Endothelial cell of umbilical vein (primary cell): ENCODE results near the gene LRP1B. TPM values are rescaled to one million over a fixed set of nuclear protein-coding genes. Genes with fewer than 3 reads are reported as not detected.

ENCODE experiments used
- BruUV-seq: library from RNA; stranded (reverse); fragments of 400-500 nt; replicated peaks from 2 replicates; lab custom pipeline; 2021; lab: Mats Ljungman, UMichigan
- CTCF ChIA-PET: fragments of 300-600, 350-600 bp; sonication (Branson Sonifier 250); formaldehyde crosslinking; loops from one replicate; lab custom pipeline; 2021; ENCODE audit warnings: antibody characterized with exemption, inconsistent platforms; lab: Charles Lee
- POLR2A ChIA-PET: fragments of 300-600, 350-600 bp; sonication (Branson Sonifier 250); formaldehyde crosslinking; loops from one replicate; lab custom pipeline; 2021; ENCODE audit warnings: antibody characterized with exemption, inconsistent platforms; lab: Charles Lee
- DNase-seq: peaks from one replicate; pipeline ENCODE4 v3.0.0-alpha.2; 2011; ENCODE audit warnings: low read depth, low spot score
- FAIRE-seq: peaks from 2 replicates; lab custom pipeline; 2011; peaks lifted over from hg19 to GRCh38; lab: Jason Lieb, UNC
- H2AFZ ChIP-seq: 2 replicates; pipeline ENCODE4 v1.6.0; 2012; ENCODE audit warnings: low read depth, low read length, control low read depth, inconsistent platforms
- H3K27ac ChIP-seq: 2 replicates; pipeline ENCODE4 v1.5.1; 2011; ENCODE audit warnings: low read depth, mild to moderate bottlenecking, control low read depth, low read length, moderate library complexity; ENCODE audit not compliant: insufficient read depth
- H3K27me3 ChIP-seq, 2 experiments: 2 replicates each; pipeline versions ENCODE4 v1.6.0 to v1.6.1; 2011; ENCODE audit warnings: low read length in 2 of 2, mixed read lengths in 1 of 2; ENCODE audit not compliant: control insufficient read depth in 2 of 2, insufficient read depth in 2 of 2
- H3K36me3 ChIP-seq, 2 experiments: 2 replicates in 1 of 2; 3 replicates in 1 of 2; pipeline ENCODE4 v1.5.1; 2011; ENCODE audit warnings: low read length in 2 of 2, mild to moderate bottlenecking in 1 of 2, moderate library complexity in 1 of 2; ENCODE audit not compliant: control insufficient read depth in 2 of 2, insufficient read depth in 2 of 2; ENCODE audit errors: extremely low read depth in 1 of 2
- H3K4me1 ChIP-seq: 3 replicates; pipeline ENCODE4 v1.5.1; 2011; ENCODE audit warnings: mild to moderate bottlenecking, low read length; ENCODE audit not compliant: control insufficient read depth, insufficient read depth; ENCODE audit errors: extremely low read depth
- H3K4me2 ChIP-seq: 2 replicates; pipeline ENCODE4 v1.6.1; 2011; ENCODE audit warnings: low read length, control low read depth, mixed read lengths; ENCODE audit not compliant: insufficient read depth
- H3K4me3 ChIP-seq, 3 experiments: fragments of 200-600 bp in 1 of 3; sonication (generic), shearing (Covaris generic) in 1 of 3; replicated peaks in 1 of 3; 2 replicates each; pipeline ENCODE4 v1.5.1; 2011 to 2016; ENCODE audit warnings: control low read depth in 3 of 3, low read length in 3 of 3, mild to moderate bottlenecking in 2 of 3, inconsistent platforms in 1 of 3, low read depth in 1 of 3, moderate library complexity in 1 of 3; ENCODE audit not compliant: insufficient read depth in 1 of 3
- H3K79me2 ChIP-seq: 2 replicates; pipeline ENCODE4 v1.6.0; 2012; ENCODE audit warnings: low read length, inconsistent platforms; ENCODE audit not compliant: control insufficient read depth, insufficient read depth
- H3K9ac ChIP-seq: replicated peaks from 2 replicates; pipeline ENCODE3; 2011; ENCODE audit warnings: low read length, control low read depth; ENCODE audit not compliant: insufficient read depth; ENCODE audit errors: extremely low read depth
- H3K9me1 ChIP-seq: replicated peaks from 3 replicates; pipeline ENCODE4 v1.6.0; 2011; ENCODE audit warnings: mild to moderate bottlenecking, low read length; ENCODE audit not compliant: control insufficient read depth, insufficient read depth; ENCODE audit errors: extremely low read depth
- H3K9me3 ChIP-seq: replicated peaks from 2 replicates; pipeline ENCODE4 v1.5.1; 2012; ENCODE audit warnings: low read length, inconsistent platforms; ENCODE audit not compliant: control insufficient read depth, insufficient read depth
- H4K20me1 ChIP-seq: replicated peaks from 2 replicates; pipeline ENCODE3; 2011; ENCODE audit warnings: mild to moderate bottlenecking, low read length; ENCODE audit not compliant: control insufficient read depth, insufficient read depth; ENCODE audit errors: extremely low read depth
- EZH2 ChIP-seq: IDR thresholded peaks from 2 replicates; pipeline ENCODE4 v1.6.1; 2012; ENCODE audit warnings: borderline replicate concordance, low read depth, mild to moderate bottlenecking, moderate library complexity, low read length, inconsistent platforms; ENCODE audit not compliant: severe bottlenecking
- FOS ChIP-seq: IDR thresholded peaks from 2 replicates; pipeline ENCODE4 v1.6.1; 2011; ENCODE audit warnings: mild to moderate bottlenecking, low read length, moderate library complexity, borderline replicate concordance; ENCODE audit not compliant: insufficient read depth
- GATA2 ChIP-seq: IDR thresholded peaks from 2 replicates; pipeline ENCODE4 v1.7.0; 2011; ENCODE audit warnings: low read depth, mild to moderate bottlenecking, moderate library complexity, mixed read lengths, low read length; ENCODE audit not compliant: insufficient read length, insufficient read depth
- JUN ChIP-seq: IDR thresholded peaks from 2 replicates; pipeline ENCODE4 v1.6.1; 2011; ENCODE audit warnings: borderline replicate concordance, low read depth; ENCODE audit not compliant: insufficient read length, insufficient read depth
- MYC ChIP-seq: IDR thresholded peaks from one replicate; pipeline ENCODE4 v1.6.1; 2011; ENCODE audit warnings: mild to moderate bottlenecking, low read depth, low read length
- POLR2A ChIP-seq: IDR thresholded peaks from 2 replicates; pipeline ENCODE4 v1.6.1; 2012; ENCODE audit warnings: low read depth, mild to moderate bottlenecking, control low read depth, low read length
- POLR2AphosphoS5 ChIP-seq: IDR thresholded peaks from 2 replicates; pipeline ENCODE4 v1.6.1; 2012; ENCODE audit warnings: low read depth, mild to moderate bottlenecking, control low read depth, low read length, moderate library complexity; ENCODE audit not compliant: insufficient read depth
- dilution Hi-C: fragments of 300-500 bp; cut with MboI; formaldehyde crosslinking; loops from one replicate; pipeline ENCODE4 v1.15.0; 2019; ENCODE audit warnings: low sequenced_read_pairs; ENCODE audit not compliant: extremely low pct_ligation_motif_present
- intact Hi-C: fragments of 100-400 bp; cut with micrococcal nuclease; formaldehyde crosslinking; loops from one replicate; pipeline ENCODE4 v1.10.0; 2022
- polyA plus RNA-seq, 4 experiments: library from polyadenylated mRNA; depleted of rRNA in 3 of 4; stranded (reverse) in 3 of 4; unstranded in 1 of 4; fragments of >200 nt; gene quantifications; 2 replicates each; pipeline versions ENCODE4 v1.2.1 to v1.2.3, GENCODE V29; 2011 to 2012; ENCODE audit warnings: missing spikeins in 1 of 4
- total RNA-seq: library from RNA; stranded (reverse); gene quantifications from 2 replicates; pipeline ENCODE4 v1.2.3, GENCODE V29; 2021
- TF ChIP-seq, protein P1 (sequence below): IDR thresholded peaks from 2 replicates; pipeline ENCODE4 v1.6.1; 2011; ENCODE audit not compliant: insufficient read depth, insufficient read length
- TF ChIP-seq, protein P2 (sequence below), 2 donors: IDR thresholded peaks; 1 replicate in 1 of 2; 2 replicates in 1 of 2; pipeline ENCODE4 v1.5.1; 2011; ENCODE audit warnings: low read length in 2 of 2, mild to moderate bottlenecking in 2 of 2, moderate library complexity in 2 of 2, control low read depth in 1 of 2, inconsistent platforms in 1 of 2, low read depth in 1 of 2; ENCODE audit not compliant: insufficient read depth in 1 of 2; ENCODE audit errors: extremely low read depth in 1 of 2

The LRP1B gene
- total and polyA plus RNA-seq, 2 donors (not counting 3 experiments of a cell fraction or from before 2014, with no cell fraction given) = 0.03 to 0.07 TPM

DNA sequence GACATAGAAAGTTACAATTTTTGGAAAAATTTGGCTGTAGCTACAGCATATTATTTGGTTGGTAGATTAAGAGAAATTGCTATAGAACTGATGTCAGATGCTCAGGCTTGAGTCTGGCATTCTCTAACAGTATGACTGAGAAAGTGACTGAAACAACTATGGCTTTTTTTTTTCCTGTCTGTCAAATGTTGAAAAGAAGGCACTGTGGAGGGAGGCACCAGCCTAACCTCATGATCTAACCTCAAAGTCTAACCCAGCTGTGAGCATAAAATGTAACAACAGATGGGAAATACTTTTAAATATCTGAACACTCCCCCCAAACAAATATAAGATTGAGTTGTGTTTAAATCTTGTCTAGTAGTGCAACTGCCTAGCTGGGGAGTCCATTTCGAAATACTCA, 629.1 kb downstream of the LRP1B start:
- Histone ChIP-seq H3K36me3 (no peaks in the 10 kb centered on the region), H3K27me3 (no peaks in the 10 kb centered on the region), H3K9me3 (no peaks in the 10 kb centered on the region), H3K4me1 (no peaks in the 10 kb centered on the region), H3K9me1 (no peaks in the 10 kb centered on the region), H3K9ac (no peak overlapping the region), H3K4me3 (no peak overlapping the region), H3K4me2 (no peak overlapping the region), H4K20me1 (no peaks in the 10 kb centered on the region), H3K79me2 (no peaks in the 10 kb centered on the region), H3K27ac (no peak overlapping the region), H2AFZ (no peak overlapping the region)
- intact Hi-C loops (no loop called here), dilution Hi-C loops (no loop called here)
- ChIA-PET POLR2A (no interaction called here), CTCF (interaction anchor here (0.5 kb wide), 1 partner anchor 171 kb away, joined by 3 read pairs; no protein-coding TSS in a partner anchor)
- no TSS peak for BruUV-seq
- no peak for TF ChIP-seq POLR2A
- DNase-seq (no peak), FAIRE-seq (no peak)

DNA sequence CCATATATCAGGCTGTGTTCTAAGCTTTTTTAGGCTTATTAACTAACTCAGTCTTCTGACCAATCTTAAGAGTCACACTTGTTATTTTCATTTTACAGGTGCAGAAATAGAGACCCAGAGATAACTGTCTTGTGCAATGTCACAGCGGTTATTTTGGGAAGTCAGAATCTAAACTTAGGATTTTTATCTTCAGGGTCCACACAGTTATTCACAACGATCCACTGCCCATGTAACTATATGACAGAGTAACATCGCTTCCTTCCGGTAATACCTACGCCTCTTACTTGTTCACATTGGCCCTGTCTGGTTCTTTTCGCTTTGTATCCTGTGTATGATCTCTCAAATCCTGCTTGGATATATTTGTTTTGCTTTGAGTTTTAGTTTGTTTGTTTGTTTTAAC, 631.7 kb downstream of the LRP1B start:
- Histone ChIP-seq H3K79me2 (no peaks in the 10 kb centered on the region), H3K9me1 (no peaks in the 10 kb centered on the region), H3K9ac (no peak overlapping the region), H2AFZ (no peak overlapping the region), H3K4me3 (no peak overlapping the region), H3K4me2 (no peak overlapping the region), H4K20me1 (no peaks in the 10 kb centered on the region), H3K4me1 (no peaks in the 10 kb centered on the region), H3K27ac (no peak overlapping the region), H3K9me3 (no peaks in the 10 kb centered on the region), H3K27me3 (no peaks in the 10 kb centered on the region), H3K36me3 (no peaks in the 10 kb centered on the region)
- BruUV-seq = no TSS peak
- intact Hi-C loops = no loop called here
- ChIA-PET POLR2A (no interaction called here), CTCF (no interaction called here)
- TF ChIP-seq GATA2 (no peak), MYC (no peak), JUN (no peak), EZH2 (no peak), POLR2A (no peak), FOS (no peak), POLR2AphosphoS5 (no peak)
- TF ChIP-seq, protein P1, sequence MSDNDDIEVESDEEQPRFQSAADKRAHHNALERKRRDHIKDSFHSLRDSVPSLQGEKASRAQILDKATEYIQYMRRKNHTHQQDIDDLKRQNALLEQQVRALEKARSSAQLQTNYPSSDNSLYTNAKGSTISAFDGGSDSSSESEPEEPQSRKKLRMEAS = no peak
- TF ChIP-seq, protein P2, sequence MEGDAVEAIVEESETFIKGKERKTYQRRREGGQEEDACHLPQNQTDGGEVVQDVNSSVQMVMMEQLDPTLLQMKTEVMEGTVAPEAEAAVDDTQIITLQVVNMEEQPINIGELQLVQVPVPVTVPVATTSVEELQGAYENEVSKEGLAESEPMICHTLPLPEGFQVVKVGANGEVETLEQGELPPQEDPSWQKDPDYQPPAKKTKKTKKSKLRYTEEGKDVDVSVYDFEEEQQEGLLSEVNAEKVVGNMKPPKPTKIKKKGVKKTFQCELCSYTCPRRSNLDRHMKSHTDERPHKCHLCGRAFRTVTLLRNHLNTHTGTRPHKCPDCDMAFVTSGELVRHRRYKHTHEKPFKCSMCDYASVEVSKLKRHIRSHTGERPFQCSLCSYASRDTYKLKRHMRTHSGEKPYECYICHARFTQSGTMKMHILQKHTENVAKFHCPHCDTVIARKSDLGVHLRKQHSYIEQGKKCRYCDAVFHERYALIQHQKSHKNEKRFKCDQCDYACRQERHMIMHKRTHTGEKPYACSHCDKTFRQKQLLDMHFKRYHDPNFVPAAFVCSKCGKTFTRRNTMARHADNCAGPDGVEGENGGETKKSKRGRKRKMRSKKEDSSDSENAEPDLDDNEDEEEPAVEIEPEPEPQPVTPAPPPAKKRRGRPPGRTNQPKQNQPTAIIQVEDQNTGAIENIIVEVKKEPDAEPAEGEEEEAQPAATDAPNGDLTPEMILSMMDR (IDR thresholded peaks at IDR 0.05; ENCODE audit: extremely low read depth in 1 of 2, insufficient read depth in 1 of 2, low read depth in 1 of 2, low read length in 2 of 2) = no peak
- FAIRE-seq (no peak), DNase-seq (no peak)
- dilution Hi-C loops = no loop called here
